Mammary epithelial cell (primary cell): ENCODE results near the gene RFNG.

Source experiments
- CTCF ChIP-seq, 2 donors: IDR thresholded peaks in 1 of 2; conservative IDR thresholded peaks in 1 of 2; 2 replicates each; pipeline ENCODE4 v1.5.1; 2011 to 2012; ENCODE audit warnings: inconsistent platforms in 2 of 2, low read length in 2 of 2, mild to moderate bottlenecking in 2 of 2, control low read depth in 1 of 2, low read depth in 1 of 2; ENCODE audit not compliant: insufficient read depth in 1 of 2; ENCODE audit errors: extremely low read depth in 1 of 2
- EZH2 ChIP-seq: IDR thresholded peaks from 2 replicates; pipeline ENCODE4 v1.6.1; 2012; ENCODE audit warnings: low read length, inconsistent platforms, borderline replicate concordance

- TF ChIP-seq EZH2 (no peak), CTCF (conservative IDR thresholded peaks at IDR 0.05 in 1 of 2, IDR thresholded peaks at IDR 0.05 in 1 of 2; ENCODE audit: extremely low read depth in 1 of 2, insufficient read depth in 1 of 2, low read depth in 1 of 2, low read length in 2 of 2) (no peak)
These were observed 2.1 kb downstream of the RFNG start for GRCh38 chr17:82049521-82049971.
